NK-92 (cell line): Measurements from ENCODE around the gene RSU1.

ENCODE experiments used
- DNase-seq: peaks from one replicate; lab custom pipeline; 2025; ENCODE audit not compliant: unreplicated experiment; lab: John Stamatoyannopoulos, UW

RSU1 gene

DNA sequence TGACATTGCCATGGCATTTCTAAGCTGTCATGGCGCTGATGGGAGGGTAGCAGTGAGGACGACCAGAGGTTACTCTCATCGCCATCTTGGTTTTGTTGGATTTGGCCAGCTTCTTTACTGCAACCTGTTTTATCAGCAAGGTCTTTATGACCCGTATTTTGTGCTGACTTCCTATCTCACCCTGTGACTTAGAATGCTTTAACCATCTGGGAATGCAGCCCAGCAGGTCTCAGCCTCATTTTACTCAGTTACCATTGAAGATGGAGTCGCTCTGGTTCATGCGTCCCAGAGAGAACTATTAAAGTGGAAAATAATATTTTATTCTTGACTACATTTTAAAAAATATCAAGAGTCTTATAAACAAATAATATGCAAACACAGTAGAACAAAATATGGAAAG is 131.7 kb downstream of the RSU1 start:
- DNase-seq: no peak

DNA sequence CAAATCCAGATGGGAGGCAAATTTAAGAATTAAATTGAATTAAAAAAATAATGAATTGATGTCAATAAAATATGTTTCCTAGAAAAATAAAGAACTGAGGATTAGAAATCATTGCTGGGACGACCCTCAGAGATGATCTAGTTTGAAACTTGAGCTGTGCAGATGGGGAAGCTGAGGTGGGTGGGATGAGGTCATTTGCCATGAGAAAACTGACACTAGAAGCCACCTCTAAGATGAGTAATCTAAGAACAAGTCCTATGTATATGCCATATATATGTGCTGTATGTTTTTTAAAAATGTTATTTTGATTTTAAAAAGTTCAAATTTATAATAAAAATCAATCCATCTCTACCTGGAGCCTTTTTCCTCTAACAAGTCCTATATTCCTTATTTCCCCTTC is 135.7 kb downstream of the RSU1 start:
- DNase-seq: no peak

DNA sequence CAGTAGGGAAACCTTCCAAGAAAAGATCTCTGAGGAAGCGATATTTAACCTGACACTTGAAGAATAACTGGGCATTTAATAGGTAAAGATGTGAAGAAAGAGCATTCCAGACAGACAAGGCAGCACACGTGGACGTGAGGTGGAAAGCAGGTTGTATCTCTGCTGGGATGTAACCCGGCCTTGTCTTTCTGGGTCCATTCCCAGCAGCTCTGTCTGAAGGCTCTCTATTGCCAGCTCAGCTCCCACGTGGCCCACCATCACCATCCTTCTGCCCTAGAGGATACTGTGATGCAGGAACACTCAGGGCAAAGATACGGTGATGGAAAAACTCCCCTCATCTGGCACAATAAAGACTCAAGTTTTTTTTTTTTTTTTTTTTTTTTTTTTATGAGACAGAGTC is 137.7 kb downstream of the RSU1 start:
- no peak for DNase-seq

DNA sequence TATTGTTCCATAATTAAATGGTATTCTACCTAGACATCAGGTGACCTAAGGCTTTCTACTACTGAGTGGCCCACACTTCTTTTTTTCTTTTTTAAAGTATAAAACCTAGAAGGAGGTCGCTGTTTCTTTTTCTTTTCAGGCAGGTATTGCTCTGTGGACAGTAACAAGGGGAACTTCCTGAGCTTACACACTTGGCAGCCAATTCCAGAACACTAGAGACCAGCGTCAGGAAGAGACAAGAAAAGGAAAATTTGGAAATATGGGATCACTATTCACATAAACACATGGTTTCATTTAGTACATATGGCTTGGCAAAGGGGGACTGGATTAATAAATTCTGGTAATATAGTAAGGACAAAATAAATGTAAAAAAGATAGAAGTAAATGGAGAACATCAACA is 141.9 kb downstream of the RSU1 start:
- no peak for DNase-seq

DNA sequence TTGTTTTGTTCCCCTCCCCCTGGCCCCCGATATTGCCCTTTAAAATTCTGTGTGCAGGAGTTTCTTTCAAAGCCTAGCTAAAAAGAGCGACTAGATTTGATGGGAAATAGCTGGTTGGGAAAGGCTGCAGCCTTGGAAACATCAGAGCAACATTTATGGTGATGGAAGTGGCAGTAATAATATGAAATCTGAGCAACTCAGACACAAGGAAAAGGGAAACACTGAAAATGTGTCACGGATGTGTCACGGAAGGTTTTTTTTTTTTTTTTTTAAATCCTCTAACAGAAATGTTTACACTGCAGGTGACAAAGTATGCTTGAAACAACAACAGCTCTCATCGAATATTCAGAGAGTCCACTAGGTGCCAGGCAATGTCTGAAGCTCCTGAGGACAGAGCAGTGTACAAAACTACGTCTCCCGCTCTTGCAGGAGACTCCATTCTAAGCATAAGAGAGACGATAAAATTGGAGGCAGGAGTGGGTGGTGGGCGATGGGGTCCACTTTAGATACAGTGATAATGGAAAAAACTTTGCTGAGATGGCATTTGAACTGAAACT is 143.0 kb downstream of the RSU1 start:
- no peak for DNase-seq

DNA sequence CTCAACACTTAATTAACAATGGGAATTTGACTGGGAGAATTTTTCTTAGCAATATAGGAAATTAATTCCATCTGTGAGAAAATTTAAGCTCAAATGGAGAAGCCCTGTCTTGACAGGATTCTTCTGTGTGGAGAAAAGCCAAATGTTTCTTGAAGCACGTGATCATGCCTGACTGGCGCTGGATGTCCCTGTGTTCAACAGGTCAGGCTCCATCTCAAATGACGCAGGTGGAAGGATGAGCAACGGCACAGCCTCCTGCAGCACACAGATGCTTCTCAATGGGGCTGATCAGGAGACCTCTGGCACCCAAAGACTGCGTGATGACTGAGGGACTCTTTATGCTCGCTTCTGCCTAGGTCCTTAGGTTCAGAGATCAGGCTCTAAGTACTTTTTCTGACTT is 143.8 kb downstream of the RSU1 start:
- DNase-seq: no peak

DNA sequence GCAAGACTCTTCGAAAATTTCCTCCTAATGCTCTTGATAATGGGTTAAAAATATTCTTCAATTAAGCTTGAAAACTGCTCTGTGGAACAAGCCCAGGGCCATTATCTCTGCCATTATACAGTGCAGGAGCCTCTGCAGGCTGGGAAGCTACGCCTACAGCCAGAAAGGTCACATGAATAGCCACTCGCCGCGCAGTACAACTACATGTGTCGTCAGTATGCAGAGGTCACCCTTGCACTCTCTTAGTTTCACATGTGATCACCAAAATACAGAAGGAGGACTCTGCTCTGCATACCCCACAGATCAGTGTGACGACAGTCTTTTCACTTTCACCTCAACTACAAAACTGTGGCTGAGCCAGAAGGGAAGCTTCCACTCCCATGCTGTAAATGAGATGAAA is 153.8 kb downstream of the RSU1 start:
- no peak for DNase-seq

DNA sequence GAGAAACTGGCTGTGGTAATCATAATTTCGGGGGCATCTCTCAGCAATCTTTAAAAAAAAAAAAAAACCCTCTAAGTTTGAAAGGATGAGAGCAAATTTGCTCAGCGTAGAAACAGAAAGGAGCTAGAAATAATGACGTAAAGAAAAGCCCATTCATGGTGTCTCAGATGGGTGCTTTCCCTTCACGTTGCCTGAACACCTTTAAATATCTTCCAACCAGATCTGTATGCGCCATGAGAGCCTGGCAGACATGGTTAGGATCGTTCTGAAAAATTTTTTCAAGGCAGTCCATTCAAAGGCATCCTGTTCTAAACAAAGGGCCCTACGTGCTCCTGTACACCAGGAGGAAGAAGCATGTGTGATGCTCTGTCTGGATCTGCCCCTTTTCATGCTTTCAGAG is 154.3 kb downstream of the RSU1 start:
- no peak for DNase-seq

DNA sequence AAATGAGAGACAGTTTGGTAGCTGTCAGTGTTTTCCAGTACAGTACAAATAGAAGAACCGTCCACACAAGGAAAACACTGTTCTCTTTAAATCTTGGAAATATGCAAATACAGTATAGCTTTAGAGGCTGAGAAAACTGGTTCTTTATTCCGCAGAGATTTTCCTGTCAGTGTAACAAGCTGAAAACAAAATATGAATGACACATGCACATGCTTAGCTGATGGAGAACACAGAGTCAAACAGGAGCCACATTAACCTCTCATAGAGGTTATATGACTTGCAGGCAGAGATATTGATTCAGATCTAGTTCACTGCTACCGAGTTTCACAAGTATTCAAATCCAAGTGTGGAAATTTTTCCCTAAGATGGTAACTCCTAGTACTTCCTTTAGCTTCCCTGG is 160.3 kb downstream of the RSU1 start:
- DNase-seq: no peak

DNA sequence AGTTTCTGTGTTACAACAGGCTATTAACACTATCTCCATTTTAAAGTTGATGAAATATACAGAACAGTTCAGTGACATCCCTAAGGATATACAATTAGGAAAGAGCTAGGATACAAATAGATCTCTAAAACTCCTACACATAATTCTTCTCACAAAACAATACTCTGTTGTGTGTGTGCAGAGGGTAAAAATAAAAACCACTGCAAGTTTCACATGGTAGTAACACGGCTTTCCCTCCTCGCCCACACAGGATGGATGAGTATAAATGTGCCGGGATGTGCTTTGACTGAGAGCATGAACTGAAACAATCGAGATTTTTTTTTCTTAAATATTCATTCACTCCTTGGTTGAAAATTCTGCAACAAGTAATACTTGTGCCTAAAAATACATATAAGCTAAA is 164.0 kb downstream of the RSU1 start:
- DNase-seq: no peak

DNA sequence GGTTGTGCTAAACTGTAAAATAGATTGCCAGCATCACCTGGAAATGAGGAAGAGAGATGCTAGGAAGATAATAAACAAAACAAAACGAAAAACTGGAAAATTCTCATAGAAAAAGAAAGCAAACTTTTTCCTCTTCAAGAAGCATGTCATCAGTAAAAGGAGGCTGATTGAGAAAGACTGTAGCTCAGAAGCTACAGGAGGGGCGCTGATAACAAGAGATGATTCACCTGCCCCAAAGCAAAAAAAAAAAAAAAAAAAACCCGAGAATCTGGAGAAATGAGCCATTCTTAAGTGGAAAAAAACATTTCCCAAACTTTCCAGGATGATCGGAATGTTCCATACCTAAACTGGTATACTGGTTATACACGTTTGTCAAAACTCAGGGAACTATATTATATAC is 165.1 kb downstream of the RSU1 start:
- DNase-seq: no peak

DNA sequence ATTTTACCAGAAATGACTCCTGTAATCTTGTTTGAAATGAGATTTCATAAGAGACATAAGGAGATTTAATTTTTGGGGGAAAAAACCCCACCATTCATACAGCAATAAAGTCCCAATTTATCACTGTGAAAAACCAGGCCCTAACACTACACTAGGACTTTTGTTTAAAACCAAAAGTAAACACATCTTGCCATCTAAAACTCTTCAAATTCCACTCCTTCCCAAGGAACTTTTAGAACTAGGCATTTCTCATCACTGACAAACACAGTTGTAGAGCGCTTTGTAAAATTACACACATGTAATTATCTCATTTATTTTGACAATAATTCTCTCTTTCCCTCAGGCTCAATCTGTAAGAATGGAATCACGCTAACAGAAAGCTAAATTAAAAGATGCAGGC is 167.5 kb downstream of the RSU1 start:
- DNase-seq: no peak

DNA sequence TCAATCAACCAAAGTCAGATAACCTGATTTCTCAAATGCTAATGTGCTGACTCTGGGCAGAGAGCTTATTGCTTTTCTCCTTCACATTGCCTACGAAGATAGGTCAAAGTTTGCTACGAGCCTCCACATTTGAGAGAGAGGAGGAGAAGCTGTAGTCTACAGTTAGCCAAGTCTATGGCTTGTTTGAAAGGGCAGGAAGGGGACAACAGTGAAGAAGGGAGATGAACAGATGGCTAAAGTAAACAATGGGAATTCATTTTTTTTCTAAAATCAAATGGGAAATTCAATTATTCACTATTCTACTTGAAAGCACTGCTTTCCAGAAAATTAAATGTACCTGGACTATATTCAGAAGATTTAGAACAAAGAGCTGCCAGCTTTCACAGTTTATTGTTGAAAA is 168.9 kb downstream of the RSU1 start:
- DNase-seq: no peak

DNA sequence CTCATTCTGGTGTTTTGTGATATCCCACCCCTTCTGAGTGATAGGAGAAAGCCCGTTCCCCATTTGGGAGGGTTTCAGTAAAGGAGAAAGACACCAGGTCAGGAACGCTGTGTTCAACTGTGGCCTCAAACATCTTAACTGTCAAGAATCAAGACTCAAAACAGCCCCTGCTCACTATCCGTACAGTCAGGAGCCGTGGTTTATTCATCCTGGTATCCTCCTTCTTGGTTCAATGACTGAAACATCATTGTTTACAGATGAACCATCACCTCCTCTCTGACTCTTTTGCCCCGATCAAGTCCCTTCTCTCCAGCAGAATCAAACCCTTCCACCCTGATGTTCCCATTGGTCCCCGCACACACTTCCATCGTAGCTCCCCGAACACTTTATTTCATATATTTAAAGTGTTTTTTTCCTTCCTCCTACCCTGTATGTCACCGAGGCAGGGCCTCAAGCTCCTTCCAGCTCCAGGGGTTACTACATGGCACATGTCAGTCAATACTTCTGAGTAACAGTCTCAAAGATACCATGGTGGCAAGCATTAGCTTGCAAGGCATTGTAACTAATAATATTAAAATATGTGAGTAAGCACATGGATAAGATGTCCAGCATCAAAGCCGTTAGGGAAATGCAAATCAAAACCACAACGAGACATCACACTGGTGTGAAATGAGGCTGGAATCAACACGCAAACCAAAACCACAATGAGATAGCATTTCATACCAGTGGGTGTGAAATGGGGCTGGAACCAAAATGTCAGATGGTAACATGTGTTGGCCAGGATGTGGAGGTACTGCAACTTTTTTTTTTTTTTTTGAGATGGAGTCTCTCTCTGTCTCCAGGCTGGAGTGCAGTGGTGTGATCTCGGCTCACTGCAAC is 170.8 kb downstream of the RSU1 start:
- no peak for DNase-seq

DNA sequence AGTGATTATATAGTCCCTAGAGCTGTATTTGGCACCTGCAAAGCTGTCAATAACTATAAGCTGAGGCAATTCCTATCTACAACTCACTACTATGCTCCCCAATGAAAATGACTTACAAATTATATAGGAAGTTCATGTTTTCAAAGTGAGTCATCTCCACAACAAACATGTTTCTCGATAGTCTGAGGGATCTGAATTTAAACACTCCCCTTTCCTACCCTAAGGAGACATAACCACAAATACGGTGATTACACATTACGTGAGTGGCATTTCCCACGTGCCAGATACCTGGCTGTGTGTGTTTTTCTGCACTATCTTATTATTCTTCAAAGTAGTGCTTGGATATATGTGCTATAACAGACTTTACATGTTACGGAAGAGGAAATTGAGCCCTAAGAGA is 173.1 kb downstream of the RSU1 start:
- no peak for DNase-seq

DNA sequence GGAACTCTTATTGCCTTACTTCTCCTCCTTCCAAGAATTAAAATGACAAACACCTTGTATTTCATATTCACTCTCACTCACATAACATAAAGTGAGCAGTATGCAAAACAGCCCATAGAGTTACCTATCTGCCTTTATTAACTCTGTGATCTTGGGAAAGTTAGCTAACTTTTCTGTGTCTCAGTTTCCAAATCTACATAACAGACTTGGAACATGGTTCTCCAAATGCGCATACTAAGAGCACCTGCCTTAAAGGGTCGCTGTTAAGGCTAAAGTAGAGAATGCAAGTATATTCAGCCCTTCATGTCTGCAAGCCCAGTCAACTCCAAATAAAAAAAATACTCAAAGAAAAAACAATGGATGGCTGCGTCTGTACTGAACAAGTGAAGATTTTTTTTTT is 173.7 kb downstream of the RSU1 start:
- DNase-seq: no peak

DNA sequence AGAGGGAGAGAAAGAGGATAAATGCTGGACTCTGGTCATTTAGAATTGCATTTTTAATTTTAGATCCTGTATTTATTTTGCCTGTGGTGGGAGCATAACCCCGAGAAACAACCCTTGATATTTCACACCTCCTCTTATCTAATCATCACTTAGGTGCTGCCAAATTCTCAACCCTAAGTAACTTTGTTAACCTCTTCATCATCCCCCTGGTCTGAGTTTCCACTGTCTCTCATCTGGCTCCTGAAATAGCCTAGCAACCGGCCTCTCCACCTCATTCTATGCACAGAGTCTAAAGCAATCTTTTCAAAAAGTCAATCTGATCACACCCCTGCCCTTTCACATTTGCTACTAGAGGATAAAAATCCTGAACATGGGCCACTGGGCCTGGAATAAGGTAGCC is 177.1 kb downstream of the RSU1 start:
- DNase-seq: no peak

DNA sequence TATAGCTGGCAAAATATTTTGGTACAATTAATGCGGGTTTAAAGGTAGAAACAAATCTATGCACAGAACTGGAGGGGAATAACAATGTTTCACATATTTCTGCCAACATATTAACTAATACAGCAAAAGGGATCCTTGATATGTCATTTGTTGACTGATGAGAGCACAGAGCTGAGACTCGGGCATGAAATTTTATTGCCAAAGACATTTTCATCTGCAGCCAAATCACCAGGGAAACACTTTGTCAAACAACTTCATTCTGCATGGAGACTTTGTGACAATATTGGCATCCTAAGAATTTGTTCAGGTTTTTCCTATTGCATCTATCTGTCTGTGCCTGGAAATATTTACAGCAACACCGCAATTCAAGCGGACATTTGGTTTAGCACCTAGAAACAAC is 177.8 kb downstream of the RSU1 start:
- no peak for DNase-seq

DNA sequence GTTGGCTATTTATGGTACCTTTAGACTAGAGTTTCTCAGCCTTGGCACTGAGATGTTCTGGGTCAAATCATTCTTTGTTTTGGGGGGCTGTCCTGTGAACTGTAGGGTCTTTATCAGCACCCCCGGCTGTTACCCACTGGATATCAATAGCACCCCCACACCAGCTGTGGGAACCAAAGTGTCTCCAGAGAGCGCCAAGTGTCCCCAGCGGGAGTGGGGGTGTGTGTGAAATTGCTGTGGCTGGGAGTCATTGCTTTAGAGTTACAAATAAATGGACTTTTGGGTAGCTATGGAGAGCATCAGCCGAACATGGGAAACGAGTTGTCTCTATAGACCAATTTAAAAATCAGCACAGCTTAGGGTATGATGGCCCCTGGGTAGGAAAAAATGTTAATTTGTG is 184.2 kb downstream of the RSU1 start:
- DNase-seq: no peak

DNA sequence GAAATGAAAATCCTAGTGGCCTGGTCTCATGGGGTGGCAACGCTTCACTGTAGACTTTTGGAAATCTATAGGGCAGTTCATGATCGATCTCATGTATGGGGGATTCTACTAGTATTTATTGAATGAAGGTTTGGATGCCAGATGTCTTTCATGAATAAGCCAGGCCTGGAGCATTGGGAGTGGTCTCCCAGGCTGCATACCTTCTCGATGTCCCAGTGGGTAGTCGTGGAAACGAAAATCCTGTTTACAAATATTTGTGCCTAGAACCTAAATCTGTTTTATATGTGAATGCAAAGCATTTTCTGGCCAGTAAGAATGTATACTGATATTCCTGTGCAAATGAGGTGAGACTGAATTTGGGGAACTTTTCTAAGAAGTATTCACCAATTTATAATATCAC is 190.5 kb downstream of the RSU1 start:
- DNase-seq: no peak

DNA sequence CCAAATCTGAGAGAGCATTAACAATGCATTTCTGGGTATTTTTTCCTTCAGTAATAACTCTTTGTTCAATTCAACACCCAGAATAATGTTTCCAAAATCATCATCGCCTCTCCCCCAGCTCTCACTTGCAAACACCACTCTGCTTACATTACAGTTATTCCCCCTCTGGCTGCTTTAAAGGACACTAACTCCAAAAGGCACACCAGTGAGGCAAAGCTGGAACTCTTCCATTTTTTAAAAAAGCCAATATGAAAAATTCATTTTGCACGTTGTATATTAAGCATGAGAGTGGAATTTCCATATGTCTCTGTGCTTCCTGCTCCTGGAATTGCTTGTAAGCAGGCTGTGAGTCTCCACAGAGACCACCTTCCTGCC is 204.3 kb downstream of the RSU1 start:
- no peak for DNase-seq

DNA sequence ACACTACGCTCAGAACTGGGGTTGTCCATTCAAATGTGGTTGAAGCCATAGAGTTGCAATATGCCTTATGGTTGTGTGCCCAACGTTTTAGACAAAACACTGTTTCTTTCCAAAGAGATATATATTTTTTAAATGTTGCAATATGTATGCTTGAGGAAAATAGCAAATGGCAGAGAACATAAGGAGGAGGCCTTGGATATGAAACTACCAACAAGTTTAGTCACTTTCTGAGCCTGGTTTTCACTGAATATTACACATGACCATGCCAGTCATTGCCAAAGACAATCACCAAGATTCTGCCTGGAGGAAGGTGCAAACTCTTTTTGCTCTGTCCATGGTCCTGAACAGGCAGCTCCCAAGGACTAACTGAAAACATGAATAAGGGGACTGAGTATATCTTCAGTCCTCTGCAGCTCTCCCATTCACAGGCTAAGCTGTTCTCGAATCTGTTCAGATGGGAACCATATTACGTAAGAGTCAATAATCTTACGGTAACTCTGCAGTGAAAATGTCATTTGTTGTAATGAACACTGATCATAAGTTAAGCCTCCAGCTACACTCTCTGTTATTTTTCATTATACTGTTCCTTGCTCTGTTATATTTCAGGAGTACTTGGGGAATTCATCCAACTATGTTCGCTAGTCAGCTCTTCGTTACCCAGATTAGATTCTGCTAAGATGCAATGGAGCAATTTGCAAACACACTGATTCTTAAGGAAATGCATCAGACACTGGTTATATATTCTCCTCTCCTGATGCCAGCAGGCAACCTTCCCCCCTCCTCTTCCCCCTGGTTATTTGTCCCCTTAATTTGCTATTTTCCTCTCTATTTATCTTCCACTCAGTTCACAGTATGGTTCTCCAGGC is 204.9 kb downstream of the RSU1 start:
- no peak for DNase-seq
